Skin of body (tissue), 2 donors: ENCODE results near the gene CRTC3. TPM values are rescaled to one million over a fixed set of nuclear protein-coding genes. Genes with fewer than 3 reads are reported as not detected.
"Not testable (repeated sequence)": the region's sequence is repeated elsewhere in the genome, so short reads cannot be mapped to it uniquely, and the experiment has no call there.

Experiments
- DNase-seq: peaks from one replicate; lab custom pipeline; 2025; lab: John Stamatoyannopoulos, UW
- total RNA-seq: library from RNA; depleted of rRNA; stranded (reverse); fragments of >200 nt; gene quantifications from one replicate; pipeline ENCODE4 v1.2.3, GENCODE V29; 2014

Gene CRTC3
- total RNA-seq, 1 donor from 2014 or later: 31.2 TPM

DNA sequence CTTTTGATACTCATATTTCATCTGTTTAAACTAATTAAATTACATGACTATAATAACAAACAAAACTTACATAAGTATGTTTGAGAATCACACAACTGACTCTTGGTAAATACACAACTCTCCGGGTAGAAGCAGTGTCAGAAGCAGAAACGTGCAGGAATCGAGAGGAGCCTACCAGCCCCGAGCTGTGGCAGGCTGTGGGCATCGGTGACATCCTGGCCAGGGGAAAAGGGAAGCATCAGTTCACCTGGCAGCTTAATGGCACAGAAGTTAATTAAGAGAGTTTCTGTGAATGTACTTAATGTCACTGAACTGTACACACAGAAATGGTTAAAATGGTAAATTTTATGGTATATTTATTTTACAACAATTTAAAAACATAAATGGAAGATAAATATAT lies 90.2 kb downstream of the CRTC3 start:
- no peak for DNase-seq

DNA sequence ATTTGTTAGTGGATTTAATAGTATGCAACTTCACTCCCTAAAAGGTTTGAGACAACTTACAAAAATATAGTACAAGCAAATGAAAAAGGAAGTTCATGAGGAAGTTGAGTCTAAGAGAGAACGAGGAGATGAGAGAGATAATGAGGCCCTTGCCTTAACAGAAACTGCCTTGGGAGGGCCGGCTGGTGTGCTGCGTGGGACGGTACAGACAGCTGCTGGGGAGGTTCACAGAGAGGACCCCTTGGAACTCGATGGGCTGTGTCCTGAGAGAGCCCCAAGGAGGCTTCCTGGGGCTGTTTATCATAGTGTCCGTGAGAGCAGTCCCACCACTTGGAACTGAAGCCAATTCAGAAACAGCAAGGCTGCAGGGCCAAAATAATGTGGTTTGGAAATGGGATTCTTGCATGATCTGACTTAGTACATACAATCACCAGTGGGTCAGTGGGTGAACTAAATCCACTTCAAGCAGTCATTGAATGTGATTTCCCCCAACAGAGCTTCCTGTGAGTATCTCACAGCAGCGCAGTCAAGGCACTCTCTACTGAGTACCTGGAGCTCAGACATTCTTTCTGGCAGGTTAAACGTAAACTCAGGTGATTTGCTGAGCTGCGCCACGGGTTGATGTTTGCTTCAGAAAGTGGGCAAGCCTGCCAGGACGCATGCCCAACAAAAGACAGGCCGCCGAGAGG lies 90.8 kb downstream of the CRTC3 start:
- DNase-seq: no peak

DNA sequence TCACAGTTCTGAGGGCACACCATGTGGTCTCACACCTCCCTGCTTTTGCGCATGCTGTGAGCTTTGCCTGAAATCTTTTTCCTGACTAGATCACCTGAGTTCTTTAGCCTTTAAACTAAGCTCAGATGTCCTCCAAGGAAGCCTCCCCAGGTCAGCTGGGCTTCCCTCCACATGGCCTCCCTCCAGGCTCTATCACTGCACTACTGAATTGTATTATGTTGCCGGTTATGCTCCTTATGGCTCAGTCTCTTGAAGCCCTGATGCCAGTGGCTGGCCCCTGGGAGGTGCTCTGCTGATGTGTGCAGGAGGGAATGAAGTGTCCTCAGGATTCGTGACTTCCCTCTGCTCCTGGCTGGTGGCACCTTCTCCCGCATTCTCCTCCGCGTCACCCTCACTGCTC lies 94.1 kb downstream of the CRTC3 start:
- no peak for DNase-seq

DNA sequence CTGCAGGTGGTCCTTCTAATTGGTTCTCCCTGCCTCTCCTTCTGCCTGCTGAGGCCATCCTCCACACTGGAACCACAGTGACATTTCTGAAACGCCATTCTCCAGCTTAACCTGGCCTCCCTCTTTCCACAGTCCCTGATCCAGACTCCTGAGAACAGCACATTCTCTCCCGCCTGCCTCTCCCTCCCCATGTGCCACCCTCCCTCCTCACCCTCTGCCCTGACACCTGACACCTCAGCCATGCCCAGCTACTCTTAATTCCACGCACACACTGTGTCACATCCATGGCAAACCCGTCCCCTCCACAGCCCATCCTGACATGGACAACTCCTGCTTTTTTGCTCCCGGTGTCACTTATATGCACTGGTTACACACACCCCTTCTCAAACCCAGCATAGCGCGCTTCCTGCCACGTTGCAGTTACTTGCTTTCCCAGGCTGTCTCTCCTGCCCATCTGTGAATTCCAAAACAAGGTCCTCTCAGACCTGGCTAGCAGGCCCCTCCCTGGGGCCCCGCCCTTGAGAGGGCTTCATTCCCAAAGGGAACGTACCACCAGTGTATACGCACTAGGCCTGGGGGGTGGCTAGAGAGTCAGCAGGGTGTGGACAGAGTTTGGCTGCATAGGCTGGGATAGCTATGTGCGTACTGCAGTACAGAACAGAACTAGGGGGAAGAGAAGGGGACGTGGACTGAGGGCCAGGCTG lies 94.7 kb downstream of the CRTC3 start:
- peak; percentile 36 for DNase-seq

DNA sequence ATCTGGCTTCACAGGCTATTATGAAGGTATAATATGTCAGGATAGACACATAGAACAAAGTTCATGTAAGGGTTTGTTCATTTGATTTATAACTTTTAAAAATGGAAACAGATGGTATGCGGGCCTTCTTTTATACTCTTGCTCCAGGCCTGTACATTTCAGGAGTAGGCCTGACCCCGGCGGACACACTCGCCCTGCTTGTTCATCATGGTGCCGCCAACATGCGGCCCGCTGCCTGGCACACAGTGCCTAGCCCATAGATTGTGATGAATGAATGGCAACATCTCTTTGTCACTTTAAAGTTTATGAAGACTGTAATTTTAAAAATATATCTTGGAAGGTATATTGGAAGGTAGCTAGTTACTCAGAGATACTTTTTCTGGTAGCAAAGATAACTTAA lies 95.3 kb downstream of the CRTC3 start:
- DNase-seq: no peak

DNA sequence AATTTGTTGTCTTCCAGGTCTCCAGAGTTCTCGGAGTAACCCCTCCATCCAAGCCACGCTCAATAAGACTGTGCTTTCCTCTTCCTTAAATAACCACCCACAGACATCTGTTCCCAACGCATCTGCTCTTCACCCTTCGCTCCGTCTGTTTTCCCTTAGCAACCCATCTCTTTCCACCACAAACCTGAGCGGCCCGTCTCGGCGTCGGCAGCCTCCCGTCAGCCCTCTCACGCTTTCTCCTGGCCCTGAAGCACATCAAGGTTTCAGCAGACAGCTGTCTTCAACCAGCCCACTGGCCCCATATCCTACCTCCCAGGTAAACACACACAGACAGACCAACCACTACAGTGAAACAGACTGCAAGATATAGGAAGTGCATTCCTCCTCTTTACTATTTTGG lies 99.5 kb downstream of the CRTC3 start:
- DNase-seq: no peak

DNA sequence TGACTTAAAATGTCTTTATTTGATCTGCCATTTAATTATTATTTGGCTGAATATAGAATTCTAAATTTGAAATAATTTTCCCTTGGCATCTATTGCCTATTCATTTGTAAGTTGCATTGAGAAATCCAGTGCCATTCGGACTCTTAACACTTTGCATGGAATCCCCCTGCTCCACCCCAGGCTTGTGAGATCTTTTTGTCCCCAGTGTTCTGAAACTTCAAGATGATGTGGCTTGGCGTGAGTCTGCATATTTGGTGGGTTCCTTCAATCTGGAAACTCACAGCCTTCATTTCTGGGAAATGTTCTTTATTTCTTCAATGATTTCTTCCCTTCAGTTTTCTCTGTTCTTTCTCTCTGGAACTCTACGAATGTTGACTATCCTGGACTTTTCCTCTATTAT lies 103.6 kb downstream of the CRTC3 start:
- no peak for DNase-seq

DNA sequence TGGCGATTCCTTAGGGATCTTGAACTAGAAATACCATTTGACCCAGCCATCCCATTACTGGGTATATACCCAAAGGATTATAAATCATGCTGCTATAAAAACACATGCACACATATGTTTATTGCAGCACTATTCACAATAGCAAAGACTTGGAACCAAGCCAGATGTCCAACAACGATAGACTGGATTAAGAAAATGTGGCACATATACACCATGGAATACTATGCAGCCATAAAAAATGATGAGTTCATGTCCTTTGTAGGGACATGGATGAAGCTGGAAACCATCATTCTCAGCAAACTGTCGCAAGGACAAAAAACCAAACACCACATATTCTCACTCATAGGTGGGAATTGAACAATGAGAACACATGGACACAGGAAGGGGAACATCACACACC lies 107.3 kb downstream of the CRTC3 start:
- not testable (repeated sequence) for DNase-seq

DNA sequence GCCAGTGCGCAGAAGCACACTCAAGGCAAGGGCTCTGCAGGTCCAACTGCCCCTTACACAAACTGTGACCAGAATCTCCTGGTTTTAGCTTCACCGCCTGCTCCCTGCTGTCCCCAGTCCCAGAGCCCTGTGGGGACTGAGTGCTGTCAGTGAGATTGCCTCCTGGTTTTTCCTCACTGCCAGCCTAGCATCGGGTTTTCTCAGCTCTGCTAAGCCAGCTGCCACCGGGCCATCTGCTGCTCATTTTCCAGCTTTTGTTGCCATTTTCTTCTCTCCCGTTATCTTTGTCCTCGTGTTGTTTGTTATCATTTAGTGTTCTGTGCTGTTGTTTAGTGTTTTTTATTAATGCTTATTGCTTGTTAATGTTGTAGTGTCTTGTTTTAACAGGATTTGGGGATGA lies 108.0 kb downstream of the CRTC3 start:
- no peak for DNase-seq

DNA sequence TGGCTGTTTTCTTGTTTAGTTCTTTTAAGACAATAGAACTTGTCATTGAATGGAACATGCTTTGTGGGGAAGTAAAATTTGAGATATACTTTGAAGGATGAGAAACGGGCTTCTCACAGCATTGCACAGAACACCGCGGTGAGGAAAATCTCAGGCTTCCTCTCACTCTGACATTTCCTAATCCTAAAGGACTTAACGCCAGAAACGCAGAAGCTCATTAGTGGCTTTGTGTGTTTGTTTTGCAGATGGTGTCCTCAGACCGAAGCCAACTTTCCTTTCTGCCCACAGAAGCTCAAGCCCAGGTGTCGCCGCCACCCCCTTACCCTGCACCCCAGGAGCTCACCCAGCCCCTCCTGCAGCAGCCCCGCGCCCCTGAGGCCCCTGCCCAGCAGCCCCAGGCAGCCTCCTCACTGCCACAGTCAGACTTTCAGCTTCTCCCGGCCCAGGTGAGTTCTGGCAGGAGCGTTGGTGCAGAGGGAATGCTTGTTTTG lies 108.5 kb downstream of the CRTC3 start:
- DNase-seq: no peak

DNA sequence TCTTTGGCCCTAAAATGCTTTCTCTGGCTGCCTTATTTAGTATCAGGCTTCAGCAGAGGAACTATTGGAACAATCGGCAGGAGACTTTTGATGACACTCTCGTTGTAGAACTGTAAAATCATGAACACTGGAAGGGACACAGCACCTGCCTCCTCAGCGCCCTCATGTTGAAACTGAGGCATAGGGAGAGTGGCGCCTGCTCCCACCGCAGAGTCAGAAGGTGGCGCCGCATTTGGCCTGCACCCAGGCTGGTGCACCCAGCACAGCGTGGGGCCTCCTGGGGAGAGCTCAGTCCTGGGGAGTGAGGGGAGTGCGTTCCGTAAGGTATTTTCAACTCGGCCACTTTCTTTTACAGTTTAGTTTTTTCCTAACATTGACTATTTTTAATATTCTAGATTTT lies 109.2 kb downstream of the CRTC3 start:
- no peak for DNase-seq

DNA sequence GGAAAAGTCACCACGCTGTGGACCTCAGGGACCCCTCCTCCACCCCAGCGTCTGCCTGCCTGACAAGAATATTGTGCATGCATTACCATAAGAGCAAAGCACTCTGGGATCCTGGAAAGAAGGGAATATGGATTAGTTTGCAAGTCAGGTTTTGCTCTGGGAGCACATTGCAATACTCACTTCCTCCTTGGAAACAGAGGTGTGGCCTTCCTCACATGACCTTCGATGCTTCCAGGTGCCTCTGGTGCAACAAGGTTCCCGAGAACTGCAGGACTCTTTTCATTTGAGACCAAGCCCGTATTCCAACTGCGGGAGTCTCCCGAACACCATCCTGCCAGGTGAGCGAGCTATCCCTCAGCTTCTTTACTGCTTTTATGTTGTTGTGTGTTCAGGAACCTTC lies 111.1 kb downstream of the CRTC3 start:
- no peak for DNase-seq

DNA sequence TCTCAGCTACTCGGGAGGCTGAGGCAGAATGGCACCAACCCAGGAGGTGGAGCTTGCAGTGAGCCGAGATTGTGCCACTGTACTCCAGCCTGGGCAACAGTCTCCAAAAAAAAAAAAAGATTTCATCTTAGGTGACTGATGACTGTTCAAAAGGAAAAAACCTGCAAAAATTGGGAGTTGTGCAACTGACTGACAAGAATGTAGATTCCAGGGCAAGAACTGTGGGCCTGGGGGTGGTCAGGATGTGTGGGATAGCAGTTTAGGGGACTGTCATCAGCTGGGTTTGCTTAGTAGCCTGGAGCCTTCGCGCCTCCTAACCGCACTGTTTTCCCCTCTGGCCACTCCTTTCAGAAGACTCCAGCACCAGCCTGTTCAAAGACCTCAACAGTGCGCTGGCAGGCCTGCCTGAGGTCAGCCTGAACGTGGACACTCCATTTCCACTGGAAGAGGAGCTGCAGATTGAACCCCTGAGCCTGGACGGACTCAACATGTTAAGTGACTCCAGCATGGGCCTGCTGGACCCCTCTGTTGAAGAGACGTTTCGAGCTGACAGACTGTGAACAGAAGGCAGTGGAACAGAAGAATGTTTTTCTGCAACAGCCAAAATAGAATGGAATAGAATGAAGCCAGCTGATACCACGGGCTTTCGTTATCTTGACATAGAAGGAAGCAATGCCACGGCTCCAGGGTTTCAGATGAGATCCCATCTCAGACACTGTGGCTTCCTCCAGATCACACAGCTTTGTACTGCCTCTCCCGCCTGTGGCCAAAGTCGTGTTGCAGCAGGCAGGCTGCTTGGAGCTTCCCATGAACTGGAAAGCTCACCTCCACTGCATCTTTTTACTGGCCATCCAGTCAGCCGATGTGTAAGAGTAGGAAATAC lies 112.1 kb downstream of the CRTC3 start:
- DNase-seq: no peak

DNA sequence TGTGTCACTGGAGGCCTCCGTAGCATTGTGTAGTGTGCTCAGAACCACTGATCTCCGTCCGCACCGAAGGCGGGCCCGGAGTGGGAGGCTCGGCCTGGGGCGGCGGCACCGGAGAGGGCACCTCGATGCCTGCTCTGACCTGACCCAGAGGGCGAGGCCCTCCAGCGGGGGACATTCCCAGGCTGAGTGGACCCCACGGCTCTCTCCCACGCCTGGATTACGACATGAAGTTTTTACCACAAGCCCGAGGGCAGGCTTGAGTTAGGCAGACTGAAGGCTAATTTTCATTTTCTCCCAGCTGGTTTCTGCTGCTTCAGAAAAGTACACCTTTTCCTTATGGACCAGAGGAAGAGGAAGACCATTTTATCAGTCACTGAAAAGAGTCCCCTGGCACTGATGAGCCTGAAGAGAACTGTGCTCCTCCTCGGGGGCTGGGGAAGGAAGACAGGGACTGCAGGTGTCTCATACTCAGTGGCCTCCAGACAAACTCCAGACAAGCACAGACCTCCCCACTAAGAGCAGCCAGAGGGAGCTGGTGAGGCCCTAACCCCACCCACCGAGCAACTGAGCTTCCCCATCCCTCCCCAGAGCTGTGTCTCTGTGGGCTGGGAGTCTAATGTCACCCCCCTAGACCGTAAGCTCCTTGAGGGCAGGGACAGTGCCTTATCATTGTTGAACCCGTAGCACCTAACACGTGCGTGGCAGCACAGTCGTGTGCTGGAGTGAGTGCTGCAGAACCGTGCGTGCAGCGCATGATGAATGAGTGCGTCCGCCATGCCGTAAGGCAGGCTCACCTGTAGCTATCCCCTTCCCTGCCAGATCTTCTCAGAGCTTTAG lies 113.0 kb downstream of the CRTC3 start:
- no peak for DNase-seq

DNA sequence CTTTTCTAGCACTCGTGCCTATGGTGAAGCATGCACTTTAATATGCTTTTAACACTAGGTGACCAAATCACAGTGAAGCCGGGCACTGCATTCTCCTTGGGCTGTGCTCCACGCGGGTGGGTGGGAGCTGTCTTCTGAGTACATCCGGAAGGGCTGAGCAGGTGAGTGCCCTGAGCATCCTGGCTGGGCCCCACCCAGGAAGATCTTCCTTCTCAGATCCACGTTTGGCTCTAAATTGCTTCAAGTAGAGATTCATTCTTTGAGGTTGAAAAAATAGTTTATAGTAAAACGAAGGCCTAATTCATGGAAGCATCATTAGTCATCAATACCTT lies 113.5 kb downstream of the CRTC3 start:
- DNase-seq: no peak

DNA sequence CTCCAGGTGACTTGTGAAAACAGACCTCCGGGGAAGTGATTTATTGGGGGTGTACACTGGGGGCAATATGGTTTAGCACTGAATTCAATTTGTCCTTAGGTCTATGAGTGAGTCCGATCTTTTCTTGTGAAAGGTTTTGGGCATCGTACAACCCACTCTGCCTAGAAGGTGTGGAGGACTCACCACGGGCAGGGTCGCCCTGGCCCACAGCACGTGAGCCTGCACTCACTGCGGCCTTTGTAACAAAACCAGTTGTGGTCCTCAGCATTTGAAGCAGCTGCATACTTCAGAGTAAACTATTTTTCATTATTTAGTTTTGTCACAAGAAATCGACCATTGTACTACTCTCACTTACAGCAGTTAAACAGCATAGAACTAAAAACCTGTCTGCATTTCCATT lies 114.8 kb downstream of the CRTC3 start:
- no peak for DNase-seq

DNA sequence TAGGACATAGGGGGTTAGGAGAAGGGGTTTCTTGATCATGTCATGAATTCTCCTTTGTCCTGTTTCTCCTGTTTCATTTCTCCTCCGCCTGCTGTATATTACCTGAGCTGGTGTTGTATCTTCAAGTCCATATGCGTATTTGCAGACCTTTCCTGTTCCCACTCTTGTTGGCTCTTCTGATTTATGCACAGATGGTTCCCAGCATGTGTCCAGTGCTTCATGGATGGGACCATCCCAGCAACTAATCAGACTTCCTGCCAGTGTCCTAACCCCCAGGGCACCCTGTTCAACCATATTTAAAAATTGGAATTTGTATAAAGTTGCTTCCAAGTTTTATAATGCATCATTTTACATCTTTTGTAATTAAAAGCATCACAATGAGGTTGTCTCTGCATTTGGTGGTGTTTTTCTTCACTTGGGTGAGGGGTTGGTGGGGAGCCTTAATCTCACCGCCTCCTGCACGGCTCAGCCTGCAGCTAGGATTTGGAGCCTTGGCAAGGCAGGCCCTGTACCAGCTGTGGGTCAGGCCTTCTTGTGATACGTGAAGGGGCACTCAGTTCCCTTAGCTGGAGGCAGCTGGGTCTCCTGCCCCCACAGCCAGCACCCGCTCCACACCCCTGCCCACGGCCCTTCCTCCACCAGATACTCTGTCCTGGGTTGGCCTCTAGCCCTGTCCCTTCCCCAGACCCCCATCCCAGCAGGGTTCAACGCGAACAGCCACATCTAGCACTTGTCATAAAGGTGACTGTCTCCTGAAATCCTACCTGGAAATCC lies 115.4 kb downstream of the CRTC3 start:
- no peak for DNase-seq

DNA sequence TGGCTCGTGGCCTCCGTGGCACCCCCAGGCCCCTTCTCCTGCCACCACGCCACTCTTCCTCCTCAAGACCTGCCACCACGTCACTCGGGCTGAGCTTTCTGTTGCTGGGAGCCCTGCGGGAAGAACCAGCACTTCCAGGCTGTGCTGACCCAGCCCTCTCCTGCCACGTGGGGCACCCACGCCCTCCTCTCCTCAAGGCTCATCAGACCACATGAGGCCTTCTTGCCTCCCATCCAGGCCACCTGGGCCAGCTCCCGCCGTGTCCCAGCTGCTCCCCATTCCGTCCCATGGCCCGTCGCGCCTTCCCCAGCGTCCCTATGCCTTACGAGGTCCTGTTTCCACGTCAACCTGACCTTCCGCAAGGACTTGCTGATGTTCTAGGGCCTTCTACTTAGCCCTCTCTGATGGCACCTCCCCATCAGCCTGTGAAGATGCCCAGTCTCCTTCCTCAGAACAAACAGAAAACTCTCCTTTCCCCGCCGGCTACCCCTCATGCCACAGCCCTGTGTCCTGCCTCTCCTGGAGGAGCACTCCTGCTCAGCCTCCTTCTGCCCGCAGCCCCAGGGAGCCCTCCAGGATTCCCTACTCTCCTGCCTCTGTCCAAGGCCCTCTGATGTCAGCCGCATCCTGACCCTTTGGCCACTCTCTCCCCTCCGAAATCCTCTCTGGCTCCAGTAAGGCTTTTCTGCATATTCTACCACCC lies 116.3 kb downstream of the CRTC3 start:
- no peak for DNase-seq

DNA sequence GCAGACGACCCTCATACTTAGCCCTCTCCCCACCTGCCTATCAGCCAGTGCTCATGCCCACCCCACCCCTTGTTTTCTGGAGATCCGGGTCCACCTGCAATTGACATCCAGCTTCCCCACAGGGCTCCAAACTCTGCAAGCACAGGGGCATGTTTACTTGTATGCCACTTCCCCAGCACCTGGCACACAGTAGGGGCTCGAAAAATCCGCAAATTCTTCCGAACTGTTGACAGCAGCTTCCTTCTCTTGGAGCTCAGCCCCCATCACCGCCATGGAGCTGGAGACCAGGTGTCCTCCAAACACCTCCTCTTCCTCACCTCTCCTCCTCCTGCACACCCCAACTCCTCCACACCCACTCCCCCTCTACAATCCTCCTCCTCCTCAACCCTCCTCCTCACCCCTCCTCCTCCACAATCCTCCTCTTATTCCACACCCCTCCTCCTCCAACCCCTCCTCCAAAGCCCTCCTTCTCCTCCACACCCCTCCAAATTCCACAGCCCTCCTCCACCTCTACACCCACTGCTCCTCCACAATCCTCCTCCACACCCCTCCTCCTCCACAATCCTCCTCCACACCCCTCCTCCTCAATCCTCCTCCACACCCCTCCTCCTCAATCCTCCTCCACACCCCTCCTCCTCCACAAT lies 117.1 kb downstream of the CRTC3 start:
- no peak for DNase-seq
